Measurements from ENCODE around the gene TENM4.

The TENM4 gene

GRCh38 chr11:79174045-79175008 lies 266.5 kb downstream of the TENM4 start:
- DNase-seq (ENCODE audit: low spot score), result no peak

GRCh38 chr11:79173615-79174014 lies 267.2 kb downstream of the TENM4 start:
- DNase-seq (ENCODE audit: low spot score), result peak; percentile 67

GRCh38 chr11:79170321-79170720 lies 270.5 kb downstream of the TENM4 start:
- no peak for DNase-seq (ENCODE audit: low spot score)

GRCh38 chr11:79168530-79169110 lies 272.2 kb downstream of the TENM4 start:
- DNase-seq (ENCODE audit: low spot score), result no peak

- DNase-seq (ENCODE audit: low spot score), result no peak
Observed at GRCh38 chr11:79167510-79168188, 273.2 kb downstream of the TENM4 start.

- DNase-seq (ENCODE audit: low spot score), result no peak
Observed at GRCh38 chr11:79165908-79166307, 274.9 kb downstream of the TENM4 start.

- DNase-seq (ENCODE audit: low spot score), result peak; percentile 33
Observed at GRCh38 chr11:79160791-79161403, 279.9 kb downstream of the TENM4 start.

- no peak for DNase-seq (ENCODE audit: low spot score)
Observed at GRCh38 chr11:79159657-79160450, 281.0 kb downstream of the TENM4 start.

- no peak for DNase-seq (ENCODE audit: low spot score)
Observed at GRCh38 chr11:79157738-79158137, 283.1 kb downstream of the TENM4 start.

- no peak for DNase-seq (ENCODE audit: low spot score)
Observed at GRCh38 chr11:79156031-79156430, 284.8 kb downstream of the TENM4 start.

- DNase-seq (ENCODE audit: low spot score), result no peak
Observed at GRCh38 chr11:79155237-79155636, 285.6 kb downstream of the TENM4 start.

GRCh38 chr11:79152511-79152910 lies 288.3 kb downstream of the TENM4 start:
- DNase-seq (ENCODE audit: low spot score), result no peak

- DNase-seq (ENCODE audit: low spot score), result no peak
Observed at GRCh38 chr11:79151396-79151795, 289.4 kb downstream of the TENM4 start.

- no peak for DNase-seq (ENCODE audit: low spot score)
Observed at GRCh38 chr11:79150966-79151365, 289.9 kb downstream of the TENM4 start.

GRCh38 chr11:79150320-79150719 lies 290.5 kb downstream of the TENM4 start:
- DNase-seq (ENCODE audit: low spot score), result no peak

GRCh38 chr11:79147731-79148130 lies 293.1 kb downstream of the TENM4 start:
- no peak for DNase-seq (ENCODE audit: low spot score)

- DNase-seq (ENCODE audit: low spot score), result no peak
Observed at GRCh38 chr11:79147011-79147410, 293.8 kb downstream of the TENM4 start.

- DNase-seq (ENCODE audit: low spot score), result no peak
Observed at GRCh38 chr11:79139900-79140299, 300.9 kb downstream of the TENM4 start.

- no peak for DNase-seq (ENCODE audit: low spot score)
Observed at GRCh38 chr11:79129702-79130101, 311.1 kb downstream of the TENM4 start.

- no peak for DNase-seq (ENCODE audit: low spot score)
Observed at GRCh38 chr11:79128291-79128690, 312.5 kb downstream of the TENM4 start.

GRCh38 chr11:79122759-79123158 lies 318.1 kb downstream of the TENM4 start:
- DNase-seq (ENCODE audit: low spot score), result no peak

GRCh38 chr11:79121351-79121750 lies 319.5 kb downstream of the TENM4 start:
- no peak for DNase-seq (ENCODE audit: low spot score)

All from AG08396 (cell line).